Renal cortical epithelial cell (primary cell): Measurements from ENCODE around the gene HOXD4. TPM values are rescaled to one million over a fixed set of nuclear protein-coding genes. Genes with fewer than 3 reads are reported as not detected.

ENCODE experiments used
- DNase-seq: peaks from one replicate; pipeline ENCODE4 v3.0.0-alpha.2; 2011; ENCODE audit warnings: low read depth
- total RNA-seq: library from RNA; depleted of rRNA; stranded (reverse); fragments of >200 nt; gene quantifications from 2 replicates; pipeline ENCODE4 v1.2.3, GENCODE V29; 2014

HOXD4 gene
- total RNA-seq, 1 donor from 2014 or later = 23.2 TPM

DNA sequence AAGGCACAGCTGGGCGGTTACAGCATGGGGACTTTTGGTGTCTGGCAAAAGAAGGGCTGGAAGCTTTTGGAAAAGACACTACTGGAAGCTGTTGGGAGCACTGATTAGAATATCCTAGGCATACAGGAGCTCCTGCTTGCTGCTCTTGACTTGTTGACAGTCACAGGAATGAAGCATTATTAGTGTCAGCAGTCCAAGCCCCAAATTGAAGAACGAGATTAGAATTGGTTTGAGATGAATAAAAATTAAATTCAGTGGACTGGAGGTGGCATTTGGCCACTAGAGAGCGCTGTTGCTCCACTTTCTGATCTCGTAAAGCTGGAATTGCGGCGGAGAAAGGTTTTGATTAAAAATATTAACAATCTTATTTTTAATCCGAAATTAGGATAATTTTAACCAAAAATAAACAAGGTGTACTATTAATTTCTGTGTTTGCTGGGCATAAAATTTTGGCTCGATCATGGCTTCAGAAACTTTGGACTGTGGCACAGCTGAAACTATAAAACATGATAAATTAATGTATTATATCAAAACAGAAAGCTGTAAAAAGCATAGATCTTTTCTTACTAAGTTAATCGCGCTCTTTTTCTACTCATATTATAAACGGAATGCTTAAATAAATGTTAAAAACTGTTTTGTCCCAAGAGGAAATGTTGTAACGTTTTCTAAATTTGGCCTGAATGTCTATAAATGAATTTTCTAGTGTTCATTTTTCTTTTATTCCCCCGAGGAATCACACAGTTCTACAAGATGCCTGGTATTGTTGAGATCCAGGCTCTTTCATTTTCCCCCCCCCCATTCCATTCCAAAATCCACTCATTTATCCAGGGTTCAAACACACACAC is 24.2 kb upstream of the HOXD4 start:
- DNase-seq = no peak

DNA sequence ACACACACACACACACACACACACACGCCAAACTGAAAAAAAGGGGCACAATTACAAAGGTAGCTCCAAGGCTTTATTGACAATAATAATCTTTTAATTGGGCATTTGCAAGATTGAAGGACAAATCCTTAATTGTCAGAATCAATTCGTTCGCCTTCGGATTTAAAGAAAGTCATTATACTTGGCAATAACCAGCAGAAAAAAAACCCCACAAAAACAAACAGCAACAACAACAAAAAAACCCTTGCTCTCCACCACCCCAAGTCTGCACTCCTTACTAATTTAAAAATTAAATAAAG is 23.6 kb upstream of the HOXD4 start:
- DNase-seq = no peak

DNA sequence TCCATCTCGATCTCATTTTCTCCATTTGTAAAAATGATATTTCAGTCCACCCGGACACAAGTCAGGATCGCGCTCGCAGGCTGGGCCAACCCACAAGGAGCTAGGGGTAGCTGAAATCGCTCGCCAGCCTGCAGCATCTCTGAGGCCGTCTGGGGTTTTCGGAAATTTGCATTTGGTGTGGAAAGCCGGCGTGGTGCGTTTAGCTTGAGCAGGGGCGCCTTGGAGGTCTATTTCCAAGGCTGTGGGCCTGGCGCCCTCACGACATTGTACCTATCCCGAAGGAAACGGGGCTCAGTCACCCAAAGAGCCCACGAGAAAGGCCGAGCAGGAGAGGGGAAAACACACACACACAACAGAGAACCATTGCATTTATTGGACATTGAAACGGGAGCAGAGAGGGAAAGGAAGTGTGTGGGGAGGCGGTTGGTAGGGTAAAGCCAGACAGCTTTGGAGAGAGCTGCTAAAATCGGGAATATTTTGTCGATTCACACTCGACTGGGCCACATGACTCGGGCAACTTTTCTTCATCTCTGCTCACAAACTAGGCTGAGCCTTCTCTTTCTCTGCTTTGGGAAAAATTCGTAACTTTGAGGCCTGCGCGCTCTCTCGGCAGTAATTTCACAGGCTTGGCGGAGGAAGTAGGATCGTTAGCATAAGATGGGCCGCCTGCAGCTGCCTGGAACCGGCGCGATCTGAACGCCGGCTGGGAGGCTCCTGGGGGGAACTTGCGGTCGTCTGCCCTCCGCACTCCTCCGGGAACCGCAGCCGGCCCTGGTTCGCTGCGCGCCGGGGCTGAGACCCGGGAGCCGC is 23.0 kb upstream of the HOXD4 start:
- DNase-seq = no peak

DNA sequence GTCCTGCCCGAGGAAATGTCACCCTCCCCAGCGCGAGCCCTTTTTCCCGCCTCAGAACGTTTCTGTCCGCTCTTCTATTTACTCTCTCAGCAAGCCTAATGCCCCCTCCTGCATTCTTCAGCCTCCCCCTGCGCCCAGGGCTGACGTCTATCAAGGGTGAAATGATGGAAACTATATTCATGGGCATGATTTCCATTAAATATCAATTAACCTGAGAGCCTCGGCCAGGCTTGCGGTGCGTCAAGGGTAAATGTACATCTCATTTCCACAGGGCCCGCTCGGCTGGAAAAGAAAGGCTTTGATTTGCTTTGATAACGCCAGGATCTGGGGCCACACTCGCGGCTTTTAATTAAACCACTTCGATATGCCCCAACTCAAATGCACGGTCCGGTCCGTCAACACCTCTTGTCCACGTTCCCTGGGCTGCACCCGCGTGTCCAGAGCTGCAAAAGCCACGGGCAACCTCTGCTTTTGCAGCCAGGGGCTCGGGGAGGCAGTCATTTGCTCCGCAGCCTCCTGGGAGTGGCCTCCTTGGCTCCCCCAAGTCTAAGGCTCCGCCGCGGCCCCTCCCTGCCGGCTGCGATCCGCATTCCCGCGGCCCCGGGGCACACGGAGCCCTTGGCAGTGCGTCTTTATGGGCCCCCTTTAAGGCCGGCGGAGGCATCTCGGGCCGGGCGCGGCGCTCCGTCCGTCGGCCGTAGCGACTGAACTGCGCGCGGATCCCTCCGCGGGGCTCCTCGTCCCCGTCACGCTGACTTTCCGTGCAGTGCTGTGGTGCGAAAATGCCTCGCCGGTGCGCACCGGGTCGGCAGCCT is 22.2 kb upstream of the HOXD4 start, which contains the start of gene HOXD8:
Gene HOXD8 (plus strand): TSS at position 724 of the 815 bp plus-strand sequence. CDS start 662 bp downstream, outside the sequence.
- peak; percentile 85 for DNase-seq

DNA sequence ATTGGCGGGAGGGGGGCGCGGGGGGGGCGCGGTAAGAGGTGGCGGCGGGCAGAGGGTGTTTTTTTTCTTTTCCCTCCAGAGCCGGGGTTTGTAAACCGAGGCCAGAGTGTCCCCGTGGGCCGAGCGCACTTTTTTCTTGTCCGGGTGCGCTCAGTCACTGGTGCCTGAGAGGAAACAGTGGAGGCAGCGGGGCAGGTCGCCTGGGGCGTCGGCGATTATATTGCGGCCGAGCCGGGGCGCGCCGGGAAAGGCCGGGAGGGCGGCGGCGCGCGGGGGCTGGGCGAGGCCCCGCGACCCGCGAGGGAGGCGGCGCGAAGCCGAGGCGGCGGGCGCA is 21.6 kb upstream of the HOXD4 start:
- DNase-seq = no peak

DNA sequence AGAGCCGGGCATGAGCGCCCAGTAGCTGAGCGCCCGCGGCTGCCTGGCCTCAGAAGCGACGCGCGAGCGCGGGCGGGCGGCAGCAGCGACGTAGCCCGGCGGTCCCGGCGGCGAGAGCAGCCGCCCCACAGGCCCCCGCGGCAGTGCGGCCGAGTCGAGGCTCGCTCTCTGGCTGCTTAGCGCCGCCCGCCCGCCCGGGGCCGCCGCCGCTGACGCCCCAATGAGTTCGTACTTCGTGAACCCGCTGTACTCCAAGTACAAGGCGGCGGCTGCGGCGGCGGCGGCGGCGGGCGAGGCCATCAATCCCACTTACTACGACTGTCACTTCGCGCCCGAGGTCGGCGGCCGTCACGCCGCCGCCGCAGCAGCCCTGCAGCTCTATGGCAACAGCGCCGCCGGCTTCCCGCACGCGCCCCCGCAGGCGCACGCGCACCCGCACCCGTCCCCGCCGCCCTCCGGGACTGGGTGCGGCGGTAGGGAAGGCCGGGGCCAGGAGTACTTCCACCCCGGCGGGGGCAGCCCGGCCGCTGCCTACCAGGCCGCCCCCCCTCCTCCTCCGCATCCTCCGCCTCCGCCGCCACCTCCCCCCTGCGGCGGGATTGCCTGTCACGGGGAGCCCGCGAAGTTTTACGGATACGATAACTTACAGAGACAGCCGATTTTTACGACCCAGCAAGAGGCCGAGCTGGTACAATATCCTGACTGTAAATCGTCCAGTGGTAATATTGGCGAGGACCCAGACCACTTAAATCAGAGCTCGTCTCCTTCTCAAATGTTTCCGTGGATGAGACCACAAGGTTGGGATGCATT is 21.0 kb upstream of the HOXD4 start:
- no peak for DNase-seq

DNA sequence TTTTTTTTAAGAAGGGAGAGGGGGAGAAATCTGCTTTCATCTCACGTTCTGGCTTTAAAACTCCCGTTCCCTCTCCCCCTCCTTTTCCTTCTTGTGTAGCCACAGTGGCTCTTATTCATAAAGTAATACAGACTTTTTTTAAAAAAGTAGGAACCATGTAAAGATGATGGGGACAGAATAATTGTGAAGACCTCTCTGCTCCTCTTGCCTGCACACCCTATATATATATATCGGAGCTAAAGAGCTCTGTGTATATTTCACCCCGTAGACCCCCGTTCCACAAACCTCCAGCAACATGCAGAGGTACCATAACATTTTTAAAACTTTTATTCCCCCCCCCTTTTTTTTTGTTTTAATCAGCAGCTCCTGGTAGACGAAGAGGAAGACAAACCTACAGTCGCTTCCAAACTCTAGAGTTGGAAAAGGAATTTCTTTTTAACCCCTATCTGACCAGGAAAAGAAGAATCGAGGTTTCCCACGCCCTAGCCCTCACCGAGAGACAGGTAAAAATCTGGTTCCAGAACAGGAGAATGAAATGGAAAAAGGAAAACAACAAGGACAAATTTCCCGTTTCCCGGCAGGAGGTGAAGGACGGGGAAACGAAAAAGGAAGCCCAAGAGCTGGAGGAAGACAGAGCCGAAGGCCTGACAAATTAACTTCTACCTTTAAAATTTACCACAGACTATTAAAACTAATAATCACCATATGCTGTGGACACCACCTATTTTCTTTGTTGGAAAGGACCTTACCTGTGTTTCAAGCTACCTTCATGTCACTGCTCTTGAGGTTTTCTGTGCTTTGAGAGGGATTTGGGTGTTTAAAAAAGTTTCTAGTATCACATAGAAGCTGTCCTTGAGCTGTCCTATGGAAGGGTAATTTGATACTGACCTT is 20.1 kb upstream of the HOXD4 start:
- DNase-seq = no peak

DNA sequence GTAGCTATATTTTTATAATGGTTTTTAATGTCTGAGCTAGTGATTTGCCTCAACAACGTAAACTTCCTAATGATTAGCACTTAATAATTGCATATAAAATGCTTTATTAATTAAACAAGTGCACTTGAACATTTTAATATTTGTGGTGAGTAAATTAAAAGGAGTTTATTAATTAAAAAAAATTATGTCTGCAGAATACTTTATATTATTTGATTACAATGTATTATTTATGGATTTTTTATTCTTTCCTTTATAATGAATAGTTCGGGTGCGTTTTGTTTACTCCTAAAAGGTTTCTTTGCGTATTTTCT is 19.5 kb upstream of the HOXD4 start:
- DNase-seq = no peak

DNA sequence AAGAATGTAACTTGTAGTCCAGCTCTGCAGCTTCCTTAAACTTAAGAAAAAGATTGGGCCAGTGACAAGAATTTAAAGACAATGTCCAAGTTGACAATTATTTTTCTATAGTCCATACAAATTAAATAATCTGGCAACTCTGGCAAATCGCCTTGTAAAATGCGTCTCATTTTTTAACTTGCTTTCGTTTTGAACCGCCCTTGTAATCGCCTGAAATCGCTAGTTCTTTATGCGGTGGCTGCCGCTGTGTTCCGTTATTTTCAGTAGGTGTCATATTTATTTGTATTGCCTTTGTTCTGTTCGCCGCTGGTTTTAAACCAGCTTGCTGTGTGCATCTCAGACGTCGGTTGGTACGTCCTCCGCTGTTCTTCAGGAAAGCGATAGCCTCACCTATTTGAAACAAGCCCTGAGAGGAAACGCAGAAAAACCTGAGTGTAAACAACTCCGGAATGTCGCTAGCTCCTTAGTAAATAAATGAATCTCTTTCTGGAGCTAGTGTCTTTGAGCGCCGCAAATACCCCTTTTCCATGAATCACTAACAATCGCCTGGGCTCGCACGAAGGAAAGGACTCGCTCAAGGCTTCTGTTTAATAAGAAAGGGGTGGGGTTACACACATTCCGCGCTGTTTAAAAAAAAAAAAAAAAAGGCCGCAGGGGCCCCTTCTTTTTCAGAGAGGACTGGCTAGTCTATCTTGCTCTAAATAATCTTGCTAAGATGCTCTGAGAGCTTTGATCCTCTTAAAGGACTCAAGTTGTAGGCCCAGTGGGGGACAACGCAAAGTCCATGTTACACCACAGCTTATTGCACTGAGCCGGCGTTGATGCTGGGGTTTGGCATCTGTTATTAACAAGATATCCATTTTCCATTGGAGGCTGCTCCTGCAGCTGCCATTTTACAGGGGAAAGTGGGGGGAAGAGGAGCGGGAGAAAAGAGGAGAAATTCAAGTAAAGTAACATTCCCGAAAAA is 18.9 kb upstream of the HOXD4 start:
- DNase-seq = no peak

DNA sequence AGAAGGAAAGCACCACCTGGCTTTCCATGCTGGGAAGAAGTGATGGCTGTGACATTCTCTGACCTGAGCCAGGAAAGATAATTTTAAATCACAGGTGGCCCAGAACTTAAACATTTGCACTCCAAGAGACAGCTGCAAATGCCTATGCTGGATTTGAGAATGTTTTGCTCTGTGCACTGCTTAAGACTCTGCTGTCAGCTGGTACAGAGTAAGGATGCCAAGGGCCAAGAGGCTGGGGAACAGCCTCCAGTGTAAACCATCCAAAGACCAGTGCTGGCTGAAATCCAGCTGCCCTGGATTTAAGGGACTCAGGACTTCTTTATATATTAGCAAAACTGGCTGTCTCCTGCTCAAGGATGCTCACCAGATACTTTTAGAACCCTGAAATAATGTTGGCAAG is 18.0 kb upstream of the HOXD4 start:
- no peak for DNase-seq

DNA sequence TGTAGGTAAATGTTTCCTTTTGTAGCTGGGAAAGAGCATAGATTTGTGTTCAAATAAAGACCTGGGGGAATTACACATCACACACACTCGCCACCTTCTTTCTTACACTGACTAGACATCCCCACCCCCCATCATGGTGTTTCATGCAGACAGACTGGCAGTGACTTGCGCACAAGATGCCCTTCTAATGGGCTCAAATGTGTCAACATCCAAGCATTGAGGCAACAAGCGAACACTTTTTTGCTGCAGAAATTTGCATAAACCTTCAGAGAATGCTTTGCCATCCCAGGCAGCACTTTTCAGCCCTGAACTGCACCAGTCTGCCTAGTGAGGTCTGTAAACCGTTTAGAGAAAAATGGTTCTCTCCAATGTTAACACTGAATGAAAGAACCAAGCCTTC is 17.3 kb upstream of the HOXD4 start:
- DNase-seq = peak; percentile 73

DNA sequence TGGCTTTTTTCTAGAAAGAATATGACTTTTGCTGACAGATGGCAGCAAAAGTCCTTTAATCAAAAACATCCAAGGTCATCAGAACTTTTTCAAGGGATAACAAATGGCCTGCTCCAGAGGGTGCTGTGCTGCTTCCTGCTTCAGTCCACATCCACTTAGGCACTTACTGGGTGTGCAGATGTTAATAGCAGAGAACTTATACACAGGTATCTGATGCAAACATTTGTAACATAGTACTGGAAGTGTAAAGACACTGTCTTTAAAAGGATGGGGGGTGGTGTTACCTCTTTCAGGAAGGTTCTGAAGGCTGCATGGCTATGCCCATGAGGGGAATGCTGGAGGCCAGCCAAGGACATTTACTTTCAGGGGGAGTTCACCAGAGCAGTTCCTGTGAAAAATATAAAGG is 16.3 kb upstream of the HOXD4 start:
- DNase-seq = no peak

DNA sequence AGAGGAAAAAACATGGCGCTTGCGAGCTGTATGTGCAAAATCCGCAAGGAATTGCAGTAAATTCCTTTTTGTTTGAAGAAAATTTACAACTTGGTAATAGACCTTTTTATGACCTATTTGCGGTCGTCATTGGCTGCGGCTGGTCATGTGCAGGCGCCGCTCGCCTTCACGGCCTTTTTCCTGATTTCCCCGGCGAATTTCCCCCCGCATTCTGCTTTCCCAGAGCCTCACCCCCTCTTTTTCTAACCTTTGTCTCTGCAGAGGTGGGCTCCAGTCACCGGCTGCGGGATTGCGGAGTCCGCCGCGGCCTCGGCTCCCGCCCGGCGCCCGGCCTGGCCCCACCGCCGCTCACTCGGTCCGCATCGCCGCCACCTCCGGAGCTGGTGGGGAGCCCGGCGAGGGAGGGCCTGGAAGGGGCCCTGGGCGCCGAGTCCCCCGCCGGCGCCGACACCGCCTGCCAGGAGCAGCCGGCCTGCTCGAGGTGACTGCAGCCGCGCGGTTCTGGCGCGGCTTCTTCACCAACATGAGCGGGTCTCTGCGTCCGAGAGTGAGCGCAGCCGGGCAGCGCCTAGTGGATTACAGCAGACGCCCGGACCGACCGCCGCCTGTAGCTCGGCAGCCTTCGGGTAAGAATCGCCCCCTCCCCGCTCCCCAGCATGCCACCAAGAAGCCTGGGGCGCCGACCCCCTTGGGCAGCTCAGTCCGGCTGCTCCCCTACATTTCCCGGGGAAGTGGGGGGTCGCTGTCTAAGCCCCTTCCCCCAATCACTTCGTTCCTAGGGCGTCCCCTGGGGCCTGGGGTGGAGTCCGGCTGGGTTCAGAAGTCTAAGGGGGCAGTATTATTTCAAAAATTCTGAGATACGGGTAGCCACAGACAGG is 14.7 kb upstream of the HOXD4 start:
- DNase-seq = peak; percentile 82

DNA sequence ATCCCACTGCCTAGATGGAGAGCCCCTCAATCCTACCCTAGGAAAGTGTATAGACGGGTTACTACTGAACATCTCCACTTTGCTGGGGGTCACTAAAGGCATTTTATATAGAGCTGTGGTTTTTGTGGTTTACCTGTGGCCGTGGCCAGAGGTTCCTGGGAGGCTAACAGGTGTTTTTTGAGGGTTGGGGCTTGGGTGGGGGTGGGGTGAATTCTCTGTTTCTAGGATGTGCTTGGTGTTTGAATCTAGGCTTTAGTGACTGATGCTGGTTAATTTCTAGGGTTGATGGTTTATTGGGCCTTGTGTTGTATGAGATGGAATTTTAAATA is 14.1 kb upstream of the HOXD4 start:
- DNase-seq = no peak

DNA sequence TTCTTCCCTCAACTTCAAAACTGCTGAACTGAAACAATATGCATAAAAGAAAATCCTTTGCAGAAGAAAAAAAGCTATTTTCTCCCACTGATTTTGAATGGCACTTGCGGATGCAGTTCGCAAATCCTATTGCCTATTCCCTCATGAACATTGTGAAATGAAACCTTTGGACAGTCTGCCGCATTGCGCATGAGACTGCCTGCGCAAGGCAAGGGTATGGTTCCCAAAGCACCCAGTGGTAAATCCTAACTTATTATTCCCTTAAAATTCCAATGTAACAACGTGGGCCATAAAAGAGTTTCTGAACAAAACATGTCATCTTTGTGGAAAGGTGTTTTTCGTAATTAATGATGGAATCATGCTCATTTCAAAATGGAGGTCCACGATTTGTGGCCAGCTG is 13.4 kb upstream of the HOXD4 start:
- peak; percentile 63 for DNase-seq

DNA sequence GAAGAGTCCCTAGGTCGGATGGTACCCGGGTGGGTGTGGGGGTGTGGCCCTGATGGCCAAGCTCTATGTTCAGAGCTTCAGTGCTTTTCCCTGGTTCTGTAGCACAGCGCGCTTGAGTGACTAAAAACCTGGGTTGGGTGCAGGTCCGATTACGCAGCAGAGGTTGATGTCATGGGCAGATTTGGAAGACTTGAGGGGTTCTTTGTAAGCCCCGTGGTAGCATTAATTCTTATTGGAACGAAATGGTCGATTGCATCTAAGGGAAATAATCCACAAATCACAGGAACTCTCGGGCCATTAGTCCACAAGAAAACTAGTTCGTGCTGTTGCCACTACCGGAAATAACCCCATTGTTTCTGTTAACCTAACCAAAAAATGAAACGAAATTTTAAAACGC is 12.8 kb upstream of the HOXD4 start:
- peak; percentile 60 for DNase-seq

DNA sequence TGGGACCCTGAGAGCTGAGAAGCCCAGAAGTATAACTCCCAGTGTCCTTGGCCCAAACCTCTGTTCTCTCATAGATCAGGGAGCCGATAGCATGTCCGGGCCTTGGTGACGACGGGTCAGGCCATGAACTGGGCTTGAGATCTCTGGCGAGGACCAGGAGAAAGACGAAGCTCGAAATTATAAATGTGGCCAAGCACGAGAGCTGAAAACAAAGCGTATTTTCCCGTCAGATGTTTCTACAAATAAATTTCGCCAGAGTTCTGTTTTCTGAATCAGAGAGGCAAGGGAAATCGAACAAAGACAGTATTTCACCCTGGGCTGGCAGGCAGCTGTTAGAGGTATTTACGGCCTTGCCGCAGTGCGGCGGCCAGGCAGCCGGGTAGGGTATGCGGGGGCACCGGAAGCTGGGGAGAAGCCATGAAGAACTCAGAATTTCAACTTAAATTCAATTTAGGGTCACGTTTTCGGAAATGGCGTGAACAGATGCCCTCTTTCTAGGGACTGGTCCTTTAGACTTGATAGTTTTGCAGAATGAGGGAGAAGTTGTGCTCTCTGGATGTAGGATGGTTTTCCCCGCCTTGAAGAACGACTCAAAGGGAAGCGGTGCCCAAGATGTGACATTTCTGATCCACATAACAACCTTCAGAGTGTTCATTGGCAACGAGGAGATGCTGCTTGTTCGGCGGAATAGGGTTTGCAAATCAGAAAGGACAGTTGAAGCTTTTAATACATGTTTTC is 12.3 kb upstream of the HOXD4 start:
- no peak for DNase-seq
